Astrocyte of the cerebellum (primary cell): Measurements from ENCODE around the gene NES.

Source experiments
- DNase-seq: peaks from one replicate; pipeline ENCODE4 v3.0.0-alpha.2; 2011; ENCODE audit warnings: low read depth
- H3K4me3 ChIP-seq: 2 replicates; pipeline ENCODE4 v1.5.1; 2011; ENCODE audit warnings: mild to moderate bottlenecking, low read depth, low read length, moderate library complexity
- CTCF ChIP-seq: IDR thresholded peaks from 2 replicates; pipeline ENCODE4 v1.5.1; 2012; ENCODE audit warnings: low read length, low read depth, moderate library complexity, mild to moderate bottlenecking; ENCODE audit errors: missing control alignments
- in situ Hi-C: cut with HindIII; loops from 2 replicates; pipeline ENCODE4 v1.10.0; 2017; ENCODE audit warnings: low sequenced_read_pairs

NES gene

GRCh38 chr1:156673387-156674121 is 3.7 kb downstream of the NES start:
- in situ Hi-C loops: no loop called here
- no peak overlapping the region for H3K4me3 ChIP-seq
- no peak for TF ChIP-seq CTCF
- DNase-seq: no peak

GRCh38 chr1:156671804-156672203 is 5.4 kb downstream of the NES start:
- TF ChIP-seq CTCF: no peak
- in situ Hi-C loops: no loop called here
- no peak for DNase-seq
- no peak overlapping the region for H3K4me3 ChIP-seq

- TF ChIP-seq CTCF: no peak
- in situ Hi-C loops: no loop called here
- DNase-seq: no peak
- H3K4me3 ChIP-seq: no peak overlapping the region
Observed at GRCh38 chr1:156670791-156671190, 6.4 kb downstream of the NES start.

GRCh38 chr1:156670359-156670758 is 6.8 kb downstream of the NES start:
- no peak overlapping the region for H3K4me3 ChIP-seq
- in situ Hi-C loops: no loop called here
- TF ChIP-seq CTCF: no peak
- no peak for DNase-seq

GRCh38 chr1:156669794-156670193 is 7.4 kb downstream of the NES start:
- DNase-seq: no peak
- in situ Hi-C loops: no loop called here
- H3K4me3 ChIP-seq: no peak overlapping the region
- no peak for TF ChIP-seq CTCF

GRCh38 chr1:156668801-156669637 is 8.2 kb downstream of the NES start:
- no peak for TF ChIP-seq CTCF
- no peak for DNase-seq
- H3K4me3 ChIP-seq: no peak overlapping the region
- in situ Hi-C loops: no loop called here
